OCI-LY7 (cell line): ENCODE measurements around the gene ANKRD16. TPM values are rescaled to one million over a fixed set of nuclear protein-coding genes. Genes with fewer than 3 reads are reported as not detected.
"Not testable (repeated sequence)": the region's sequence is repeated elsewhere in the genome, so short reads cannot be mapped to it uniquely, and the experiment has no call there.

Experiments used
- BruUV-seq: library from RNA; stranded (reverse); fragments of 400-500 nt; replicated peaks from 2 replicates; lab custom pipeline; 2021; lab: Mats Ljungman, UMichigan
- CTCF ChIA-PET: fragments of 300-600 bp; sonication (Branson Sonifier 250); formaldehyde crosslinking; loops from one replicate; lab custom pipeline; 2022; ENCODE audit warnings: antibody characterized with exemption; ENCODE audit not compliant: unreplicated experiment; lab: Charles Lee
- POLR2A ChIA-PET: fragments of 300-600 bp; sonication (Branson Sonifier 250); formaldehyde crosslinking; loops from one replicate; lab custom pipeline; 2022; ENCODE audit warnings: antibody characterized with exemption; lab: Charles Lee
- DNase-seq: peaks from one replicate; pipeline ENCODE4 v3.0.0-alpha.2; 2015; ENCODE audit warnings: low spot score
- H2AFZ ChIP-seq: fragments of 200-600 bp; sonication (generic), shearing (Covaris generic); 2 replicates; pipeline ENCODE4 v1.6.1; 2014; ENCODE audit warnings: mild to moderate bottlenecking, antibody characterized with exemption, low read length, moderate library complexity
- H3K27ac ChIP-seq: fragments of 200-600 bp; sonication (generic); 2 replicates; pipeline ENCODE4 v1.5.1; 2014; ENCODE audit warnings: mixed run types, low read depth, mild to moderate bottlenecking, moderate library complexity, low read length, inconsistent platforms; ENCODE audit not compliant: poor library complexity, severe bottlenecking
- H3K36me3 ChIP-seq: fragments of 200-600 bp; sonication (generic); 2 replicates; pipeline ENCODE4 v1.6.1; 2014; ENCODE audit warnings: mild to moderate bottlenecking, antibody characterized with exemption, low read length, moderate library complexity, mixed read lengths; ENCODE audit not compliant: insufficient read depth
- H3K4me1 ChIP-seq: fragments of 200-600 bp; sonication (generic); 2 replicates; pipeline ENCODE4 v1.5.1; 2014; ENCODE audit warnings: mild to moderate bottlenecking, low read length; ENCODE audit not compliant: insufficient read depth, poor library complexity, severe bottlenecking
- H3K4me2 ChIP-seq: fragments of 200-600 bp; sonication (generic); 2 replicates; pipeline ENCODE4 v1.6.1; 2014; ENCODE audit warnings: mild to moderate bottlenecking, low read length
- H3K4me3 ChIP-seq: fragments of 200-600 bp; sonication (generic); 2 replicates; pipeline ENCODE4 v1.5.1; 2014; ENCODE audit warnings: mild to moderate bottlenecking, low read depth, low read length; ENCODE audit not compliant: poor library complexity, severe bottlenecking
- H3K79me2 ChIP-seq: fragments of 200-600 bp; sonication (generic); 2 replicates; pipeline ENCODE4 v1.6.1; 2016; ENCODE audit warnings: low read depth, mild to moderate bottlenecking, low read length, moderate library complexity, mixed read lengths; ENCODE audit not compliant: insufficient read depth
- H3K9me2 ChIP-seq: fragments of 200-600 bp; sonication (generic); 2 replicates; pipeline ENCODE4 v1.6.1; 2016; ENCODE audit warnings: mild to moderate bottlenecking, low read length, mixed read lengths; ENCODE audit not compliant: insufficient read depth
- H3K9me3 ChIP-seq: fragments of 200-600 bp; sonication (generic); 2 replicates; pipeline ENCODE4 v1.6.1; 2014; ENCODE audit warnings: mild to moderate bottlenecking, mixed run types, low read length, mixed read lengths
- H4K20me1 ChIP-seq: fragments of 200-600 bp; sonication (generic); 2 replicates; pipeline ENCODE4 v1.6.1; 2014; ENCODE audit warnings: mild to moderate bottlenecking, antibody characterized with exemption, low read length, moderate library complexity, mixed read lengths; ENCODE audit not compliant: insufficient read depth
- CTCF ChIP-seq: fragments of 200-600 bp; sonication (generic); conservative IDR thresholded peaks from 2 replicates; pipeline ENCODE4 v1.5.1; 2014; ENCODE audit warnings: mild to moderate bottlenecking, antibody characterized with exemption, low read length, moderate library complexity, mixed read lengths
- EZH2phosphoT487 ChIP-seq: fragments of 200-600 bp; sonication (generic); IDR thresholded peaks from 2 replicates; pipeline ENCODE4 v1.6.1; 2018; ENCODE audit warnings: low read depth, borderline replicate concordance, mild to moderate bottlenecking, mixed run types, antibody characterized with exemption, low read length, moderate library complexity, mixed read lengths
- intact Hi-C: fragments of 100-400 bp; cut with micrococcal nuclease; formaldehyde crosslinking; loops from one replicate; pipeline ENCODE4 v1.10.0; 2022; ENCODE audit not compliant: unreplicated experiment
- total RNA-seq, 2 experiments: library from RNA; depleted of rRNA in 1 of 2; stranded (reverse); fragments of >200 nt in 1 of 2; shearing (Covaris generic) in 1 of 2; gene quantifications; 2 replicates each; pipeline ENCODE4 v1.2.3, GENCODE V29; 2014 to 2022

ANKRD16 gene
- total RNA-seq, 2 experiments from 2014 or later: 7.9 to 12.0 TPM

GRCh38 chr10:5856701-5857004 is 33.0 kb downstream of the ANKRD16 start:
- ChIA-PET POLR2A (interaction anchor here (1.1 to 5.3 kb wide), 4 partner anchors 11 to 30 kb away, joined by 3 to 40 read pairs (median 4); no protein-coding TSS in a partner anchor), CTCF (no interaction called here)

DNA sequence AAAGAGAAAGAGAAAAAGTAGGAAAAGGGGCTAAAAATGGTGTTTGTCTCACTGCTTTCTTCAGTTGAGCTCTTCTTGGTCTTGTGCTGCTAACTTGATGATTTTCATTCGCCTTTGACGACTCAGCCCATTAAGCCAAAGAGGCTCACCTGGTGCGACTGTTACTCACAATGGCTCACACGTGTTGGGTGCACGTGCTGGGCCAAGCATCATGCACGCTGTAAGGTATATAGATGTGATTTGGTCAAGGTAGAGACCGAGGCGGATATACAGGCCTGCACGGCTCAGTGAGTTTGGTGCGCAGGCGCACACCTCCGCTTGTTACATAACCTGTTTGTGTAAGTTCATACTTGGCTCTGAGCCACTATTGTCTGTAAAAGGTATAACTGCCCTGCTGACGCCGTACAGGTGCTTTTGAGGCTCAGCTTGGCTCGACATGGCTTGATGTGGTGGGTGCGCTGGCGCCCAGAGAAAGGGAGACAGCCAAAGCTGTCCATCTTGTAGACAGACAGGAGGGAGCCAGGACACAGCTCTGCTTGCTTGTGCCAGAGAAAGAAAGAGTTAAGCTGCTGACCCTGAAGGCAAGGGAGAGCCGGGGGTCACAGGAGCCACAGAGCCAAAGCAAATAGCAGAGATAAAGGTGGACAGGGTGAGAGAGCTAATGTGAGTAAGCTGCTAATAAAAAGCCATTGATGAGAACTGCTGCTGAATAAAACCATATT is 33.6 kb downstream of the ANKRD16 start:
- BruUV-seq: no TSS peak
- H3K4me1 ChIP-seq: peaks cover 30% of the 10 kb centered on the region
- TF ChIP-seq CTCF (no peak), EZH2phosphoT487 (no peak)
- intact Hi-C loops: no loop called here
- H3K4me3 ChIP-seq: no peak overlapping the region
- ChIA-PET CTCF (no interaction called here), POLR2A (interaction anchor here (0.6 to 5.3 kb wide), 4 partner anchors 13 to 87 kb away, joined by 3 to 40 read pairs (median 4); no protein-coding TSS in a partner anchor)
- H3K27ac ChIP-seq: no peak overlapping the region
- no peaks in the 10 kb centered on the region for H3K36me3 ChIP-seq
- H3K9me3 ChIP-seq: no peaks in the 10 kb centered on the region
- H2AFZ ChIP-seq: no peak overlapping the region
- H4K20me1 ChIP-seq: no peaks in the 10 kb centered on the region
- H3K79me2 ChIP-seq: no peaks in the 10 kb centered on the region
- H3K4me2 ChIP-seq: no peak overlapping the region
- H3K9me2 ChIP-seq: no peaks in the 10 kb centered on the region
- DNase-seq: no peak

More at GRCh38 chr10:5856701-5857004, 33.0 kb downstream of the ANKRD16 start:
- Histone ChIP-seq H3K27ac (no peak overlapping the region), H2AFZ (no peak overlapping the region), H3K9me3 (no peaks in the 10 kb centered on the region), H4K20me1 (no peaks in the 10 kb centered on the region), H3K4me1 (peaks cover 30% of the 10 kb centered on the region), H3K9me2 (no peaks in the 10 kb centered on the region), H3K79me2 (no peaks in the 10 kb centered on the region), H3K4me3 (no peak overlapping the region), H3K4me2 (no peak overlapping the region), H3K36me3 (no peaks in the 10 kb centered on the region)
- TF ChIP-seq EZH2phosphoT487 (no peak), CTCF (no peak)
- no TSS peak for BruUV-seq
- intact Hi-C loops: no loop called here
- no peak for DNase-seq

DNA sequence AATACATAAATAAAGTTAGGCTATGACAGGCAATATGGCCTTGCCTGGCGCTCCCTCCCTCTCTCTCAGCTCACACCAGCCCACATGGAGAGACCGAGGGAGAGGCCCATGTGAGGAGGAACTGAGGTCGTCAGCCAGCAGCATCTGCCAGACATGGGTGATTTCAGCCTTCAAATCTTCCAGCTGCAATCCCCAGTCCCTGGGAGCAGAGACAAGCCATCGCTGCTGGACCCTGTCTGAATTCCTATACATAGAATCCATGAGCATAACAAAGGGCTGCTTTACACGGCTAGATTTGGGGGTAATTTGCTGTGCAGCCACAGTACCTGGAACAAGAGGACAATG is 35.6 kb downstream of the ANKRD16 start:
- Histone ChIP-seq H3K9me3 (no peaks in the 10 kb centered on the region), H3K36me3 (no peaks in the 10 kb centered on the region), H3K79me2 (no peaks in the 10 kb centered on the region), H3K4me3 (no peak overlapping the region), H3K4me1 (peaks cover 22% of the 10 kb centered on the region), H3K9me2 (no peaks in the 10 kb centered on the region), H4K20me1 (no peaks in the 10 kb centered on the region), H3K4me2 (no peak overlapping the region), H3K27ac (no peak overlapping the region), H2AFZ (no peak overlapping the region)
- TF ChIP-seq CTCF (no peak), EZH2phosphoT487 (no peak)
- POLR2A ChIA-PET: interaction anchor here (1.2 to 3.1 kb wide), 3 partner anchors 11 to 35 kb away, joined by 3 to 31 read pairs (median 9); partner anchors contain the start of gene ANKRD16
- CTCF ChIA-PET: interaction anchor here (1.1 kb wide), 1 partner anchor 12 kb away, joined by 3 read pairs; no protein-coding TSS in a partner anchor
- intact Hi-C loops: no loop called here
- BruUV-seq: no TSS peak
- no peak for DNase-seq

- peak overlapping the region; percentile 64; the same call in 1 of the 2 replicates for H2AFZ ChIP-seq
- DNase-seq, H4K20me1 ChIP-seq, intact Hi-C loops, BruUV-seq, H3K79me2 ChIP-seq, H3K9me3 ChIP-seq, H3K36me3 ChIP-seq, H3K9me2 ChIP-seq: not testable (repeated sequence)
- H3K27ac ChIP-seq: peak overlapping the region; percentile 92
- ChIA-PET POLR2A (interaction anchor here (0.6 to 8.3 kb wide), 6 partner anchors 12 to 155 kb away, joined by 3 to 144 read pairs (median 5); partner anchors contain the start of gene GDI2), CTCF (interaction anchor here (1.0 kb wide), 1 partner anchor 12 kb away, joined by 5 read pairs; no protein-coding TSS in a partner anchor)
- H3K4me1 ChIP-seq: peaks cover 54% of the 10 kb centered on the region
- H3K4me2 ChIP-seq: peak overlapping the region; percentile 76
- H3K4me3 ChIP-seq: peak overlapping the region; percentile 5
Measured at GRCh38 chr10:5846667-5847066, 43.0 kb downstream of the ANKRD16 start.
